Spleen (tissue), 7 donors: ENCODE data around the gene GMCL2.

Source experiments
- CTCF ChIP-seq, 11 experiments: fragments of 200-600 bp in 7 of 11; fragments of 450-650 bp in 4 of 11; sonication (generic) in 4 of 11; IDR thresholded peaks in 8 of 11; conservative IDR thresholded peaks in 3 of 11; 1 replicate in 7 of 11; 2 replicates in 4 of 11; pipeline versions ENCODE4 v1.4.0 to v1.8.0; 2016 to 2021; ENCODE audit warnings: antibody characterized with exemption in 11 of 11, inconsistent platforms in 4 of 11, mild to moderate bottlenecking in 1 of 11
- POLR2A ChIP-seq, 3 donors: fragments of 450-650 bp; IDR thresholded peaks; one replicate each; pipeline ENCODE4 v1.5.1; 2017; ENCODE audit warnings: antibody characterized with exemption in 3 of 3, mild to moderate bottlenecking in 1 of 3
- POLR2AphosphoS5 ChIP-seq, 3 donors: sonication (generic); formaldehyde crosslinking; IDR thresholded peaks; one replicate each; pipeline ENCODE4 v1.5.1; 2017; ENCODE audit warnings: antibody characterized with exemption in 3 of 3
- donor health status: DM: no; HTN: no; CAD: no; lungs with moderate emphysema.
- donor health status: DM: no; HTN: no; CAD: no.
- donor health status: DM: no; HTN: no; CAD: no.

- TF ChIP-seq POLR2AphosphoS5 (IDR thresholded peaks at IDR 0.05) (no peak), CTCF (IDR thresholded peaks at IDR 0.05 in 8 of 11, conservative IDR thresholded peaks at IDR 0.05 in 3 of 11) (no peak), POLR2A (IDR thresholded peaks at IDR 0.05) (no peak)
These were observed 49.0 kb upstream of the GMCL2 start for GRCh38 chr5:178236126-178236525.
